AG09309 (cell line): ENCODE measurements around the gene AGFG2.

Experiments
- DNase-seq: peaks from one replicate; pipeline ENCODE4 v3.0.0-alpha.2; 2010; ENCODE audit warnings: low read depth
- H3K4me3 ChIP-seq: 2 replicates; pipeline ENCODE4 v1.5.1; 2011; ENCODE audit warnings: mild to moderate bottlenecking, low read depth, low read length, moderate library complexity; ENCODE audit not compliant: control insufficient read depth
- TF ChIP-seq, protein P1 (sequence below): IDR thresholded peaks from 2 replicates; pipeline ENCODE4 v1.5.1; 2011; ENCODE audit warnings: mild to moderate bottlenecking, low read depth, low read length, inconsistent platforms; ENCODE audit not compliant: insufficient read depth, control insufficient read depth; ENCODE audit errors: missing control alignments

AGFG2 gene

DNA sequence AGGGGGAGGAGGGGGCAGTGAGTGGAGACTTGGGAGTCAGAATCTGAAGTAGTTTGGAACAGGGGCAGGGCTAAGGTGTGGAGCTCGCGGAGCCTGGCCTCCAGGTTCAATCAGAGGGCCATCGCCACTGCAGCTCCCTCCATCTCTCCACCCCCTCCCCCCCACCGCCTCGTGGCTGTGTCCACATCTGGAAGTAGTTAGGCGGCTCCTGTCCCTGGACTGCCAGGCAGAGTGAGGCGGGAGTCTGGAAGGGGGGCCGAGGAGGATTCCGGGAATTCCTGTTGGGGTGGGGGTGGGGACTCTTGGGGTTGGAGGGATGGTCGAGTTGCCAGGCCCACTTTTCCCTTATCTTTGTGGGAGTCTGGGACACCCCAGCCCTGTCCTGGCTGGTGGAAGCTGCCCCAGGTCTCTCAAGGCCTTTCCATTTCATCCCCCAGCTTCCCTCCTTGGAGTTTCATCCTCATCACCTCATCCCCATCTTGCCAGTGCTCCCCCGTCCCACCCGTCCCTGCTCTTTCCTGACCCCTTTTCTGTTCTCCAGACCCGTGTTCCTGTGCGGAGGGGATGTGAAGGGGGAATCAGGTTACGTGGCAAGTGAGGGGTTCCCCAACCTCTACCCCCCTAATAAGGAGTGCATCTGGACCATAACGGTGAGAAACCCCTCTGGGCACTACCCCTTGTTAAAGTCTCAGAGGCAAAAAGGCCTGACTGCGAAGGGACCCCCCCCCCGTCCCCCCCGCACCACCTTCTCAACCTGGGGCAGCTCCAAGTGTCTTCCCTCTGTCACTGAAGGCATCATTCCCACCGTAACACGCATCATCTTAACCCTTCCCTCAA, 64.1 kb downstream of the AGFG2 start:
- TF ChIP-seq, protein P1, sequence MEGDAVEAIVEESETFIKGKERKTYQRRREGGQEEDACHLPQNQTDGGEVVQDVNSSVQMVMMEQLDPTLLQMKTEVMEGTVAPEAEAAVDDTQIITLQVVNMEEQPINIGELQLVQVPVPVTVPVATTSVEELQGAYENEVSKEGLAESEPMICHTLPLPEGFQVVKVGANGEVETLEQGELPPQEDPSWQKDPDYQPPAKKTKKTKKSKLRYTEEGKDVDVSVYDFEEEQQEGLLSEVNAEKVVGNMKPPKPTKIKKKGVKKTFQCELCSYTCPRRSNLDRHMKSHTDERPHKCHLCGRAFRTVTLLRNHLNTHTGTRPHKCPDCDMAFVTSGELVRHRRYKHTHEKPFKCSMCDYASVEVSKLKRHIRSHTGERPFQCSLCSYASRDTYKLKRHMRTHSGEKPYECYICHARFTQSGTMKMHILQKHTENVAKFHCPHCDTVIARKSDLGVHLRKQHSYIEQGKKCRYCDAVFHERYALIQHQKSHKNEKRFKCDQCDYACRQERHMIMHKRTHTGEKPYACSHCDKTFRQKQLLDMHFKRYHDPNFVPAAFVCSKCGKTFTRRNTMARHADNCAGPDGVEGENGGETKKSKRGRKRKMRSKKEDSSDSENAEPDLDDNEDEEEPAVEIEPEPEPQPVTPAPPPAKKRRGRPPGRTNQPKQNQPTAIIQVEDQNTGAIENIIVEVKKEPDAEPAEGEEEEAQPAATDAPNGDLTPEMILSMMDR: no peak
- peak; percentile 62 for DNase-seq
- peak overlapping the region; percentile 94 for H3K4me3 ChIP-seq

DNA sequence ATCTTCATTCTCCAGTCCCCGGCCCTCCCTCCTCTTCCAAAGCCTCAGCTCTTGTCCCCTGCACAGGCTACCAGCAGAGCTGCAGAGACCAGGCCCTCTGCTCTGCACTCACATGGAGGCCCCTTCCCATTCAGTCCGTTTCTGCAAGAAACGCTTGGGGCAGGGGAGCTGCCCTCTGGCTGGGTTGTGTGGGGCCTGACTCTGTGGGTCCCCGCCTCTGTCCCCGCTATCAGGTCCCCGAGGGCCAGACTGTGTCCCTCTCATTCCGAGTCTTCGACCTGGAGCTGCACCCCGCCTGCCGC, 64.7 kb downstream of the AGFG2 start:
- no peak for DNase-seq
- TF ChIP-seq, protein P1: no peak
- H3K4me3 ChIP-seq: peak overlapping the region; percentile 94

GRCh38 chr7:100604028-100604975, 65.3 kb downstream of the AGFG2 start:
- TF ChIP-seq, protein P1: peak; percentile 49
- no peak for DNase-seq
- H3K4me3 ChIP-seq: peak overlapping the region; percentile 94

GRCh38 chr7:100604976-100605911, 66.2 kb downstream of the AGFG2 start:
- no peak for DNase-seq
- TF ChIP-seq, protein P1: no peak
- H3K4me3 ChIP-seq: peak overlapping the region; percentile 94

DNA sequence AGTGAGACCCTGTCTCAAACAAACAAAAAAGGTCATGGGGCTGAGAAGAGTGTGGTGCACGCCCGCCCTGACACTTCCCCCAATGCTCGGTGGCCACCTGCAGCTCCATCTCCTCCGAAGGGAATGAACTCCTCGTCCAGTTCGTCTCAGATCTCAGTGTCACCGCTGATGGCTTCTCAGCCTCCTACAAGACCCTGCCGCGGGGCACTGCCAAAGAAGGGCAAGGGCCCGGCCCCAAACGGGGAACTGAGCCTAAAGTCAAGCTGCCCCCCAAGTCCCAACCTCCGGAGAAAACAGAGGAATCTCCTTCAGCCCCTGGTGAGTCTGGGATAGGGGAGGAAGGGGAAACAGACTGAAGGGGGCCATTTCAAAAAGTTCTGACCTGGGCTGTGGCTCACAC, 67.3 kb downstream of the AGFG2 start:
- H3K4me3 ChIP-seq: no peak overlapping the region
- DNase-seq: no peak
- TF ChIP-seq, protein P1: no peak

GRCh38 chr7:100607111-100607510, 68.1 kb downstream of the AGFG2 start:
- H3K4me3 ChIP-seq: no peak overlapping the region
- DNase-seq: no peak
- TF ChIP-seq, protein P1: peak; percentile 15
